GM12875 (cell line): Measurements from ENCODE around the gene LGR4.

Source experiments
- H3K4me3 ChIP-seq: one replicate; pipeline ENCODE4 v1.5.1; 2011; ENCODE audit warnings: low read depth, low read length, control low read depth
- CTCF ChIP-seq: IDR thresholded peaks from 2 replicates; pipeline ENCODE4 v1.5.1; 2011; ENCODE audit warnings: low read depth, mild to moderate bottlenecking, control low read depth, inconsistent platforms, low read length, moderate library complexity, borderline replicate concordance; ENCODE audit not compliant: insufficient read depth

LGR4 gene

GRCh38 chr11:27438595-27438981 lies 34.0 kb downstream of the LGR4 start:
- H3K4me3 ChIP-seq = no peak overlapping the region
- TF ChIP-seq CTCF = no peak

DNA sequence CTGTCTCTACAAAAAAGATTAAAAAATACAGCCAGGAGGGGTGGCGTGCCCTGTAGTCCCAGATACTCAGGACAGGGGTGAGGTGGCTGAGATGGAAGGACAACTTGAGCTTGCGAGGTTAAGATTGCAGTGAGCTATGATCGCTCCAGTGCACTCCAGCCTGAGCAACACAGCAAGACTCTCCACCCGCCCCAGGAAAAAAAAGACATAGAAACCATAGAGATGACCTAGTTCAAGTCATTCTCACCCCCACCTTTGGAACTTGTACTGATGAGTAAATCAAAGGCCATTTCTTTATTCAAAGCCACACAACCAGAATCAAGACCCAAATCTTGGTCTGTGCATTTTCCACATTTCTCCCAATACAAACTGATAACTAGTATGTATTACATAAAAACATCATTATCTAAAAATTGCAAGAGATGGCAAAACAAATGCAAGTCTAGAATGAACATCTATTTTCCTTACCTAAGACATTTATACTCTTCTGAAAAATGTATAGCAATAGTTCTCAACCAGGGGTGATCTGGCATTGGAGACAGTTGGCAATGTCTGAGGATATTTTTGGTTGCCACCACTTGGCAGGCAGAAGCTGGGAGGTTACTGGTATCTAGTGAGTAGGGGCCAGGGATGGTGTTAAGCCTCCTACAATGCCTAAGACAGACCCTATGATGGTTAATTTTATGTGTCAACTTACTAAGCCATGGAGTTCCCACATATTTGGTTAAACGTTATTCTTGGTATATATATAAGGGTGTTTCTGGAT lies 34.6 kb downstream of the LGR4 start:
- H3K4me3 ChIP-seq = no peak overlapping the region
- no peak for TF ChIP-seq CTCF

GRCh38 chr11:27436916-27437315 lies 35.7 kb downstream of the LGR4 start:
- no peak overlapping the region for H3K4me3 ChIP-seq
- no peak for TF ChIP-seq CTCF

- no peak for TF ChIP-seq CTCF
- H3K4me3 ChIP-seq = no peak overlapping the region
Measured at GRCh38 chr11:27433742-27434141, 38.8 kb downstream of the LGR4 start.

- TF ChIP-seq CTCF = no peak
Measured at GRCh38 chr11:27431808-27432207, 40.8 kb downstream of the LGR4 start.

DNA sequence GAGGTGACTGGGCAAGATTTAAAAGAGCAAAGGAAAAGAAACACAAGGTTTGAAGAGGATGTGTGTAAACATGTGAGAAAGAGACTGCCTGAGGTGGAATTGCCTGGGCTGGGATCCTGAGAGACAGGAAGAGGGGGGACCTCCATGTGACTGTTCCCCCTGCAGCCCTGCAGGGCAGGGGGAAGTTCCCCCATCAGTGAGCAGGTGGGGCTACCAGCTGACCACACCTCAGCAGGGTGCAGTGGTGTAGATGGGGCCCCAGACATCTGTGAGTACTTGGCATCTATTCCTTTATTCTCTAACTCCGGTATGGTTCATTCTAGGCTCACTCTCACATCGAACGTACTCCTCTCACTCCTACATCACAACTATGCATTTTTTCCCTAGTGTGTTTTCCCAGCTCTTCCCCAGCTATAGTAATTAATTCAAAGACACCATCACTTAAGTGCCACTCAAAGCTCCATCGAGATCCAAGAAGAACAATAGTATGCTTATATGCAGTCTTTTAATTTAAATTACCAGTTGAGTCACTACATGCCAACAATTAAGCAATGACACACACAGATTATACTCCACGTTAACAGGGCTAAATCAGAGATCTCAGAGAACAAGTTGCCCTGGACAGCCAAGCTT lies 42.7 kb downstream of the LGR4 start:
- no peak for TF ChIP-seq CTCF
- no peak overlapping the region for H3K4me3 ChIP-seq

More at GRCh38 chr11:27431808-27432207, 40.8 kb downstream of the LGR4 start:
- no peak overlapping the region for H3K4me3 ChIP-seq
